GM12878 (cell line): ENCODE data around the gene LARGE1. TPM values are rescaled to one million over a fixed set of nuclear protein-coding genes. Genes with fewer than 3 reads are reported as not detected.

Source experiments
- ATF7 ChIP-seq: fragments of 450-650 bp; IDR thresholded peaks from 2 replicates; pipeline ENCODE4 v1.6.1; 2016; ENCODE audit warnings: low read depth, mild to moderate bottlenecking
- CBX3 ChIP-seq: fragments of 200-600 bp; sonication (generic); IDR thresholded peaks from 2 replicates; pipeline ENCODE4 v1.6.1; 2016; ENCODE audit warnings: low read depth, borderline replicate concordance
- CREM ChIP-seq: IDR thresholded peaks from 2 replicates; pipeline ENCODE4 v1.6.1; 2014; ENCODE audit warnings: antibody characterized with exemption, low read depth
- JUNB ChIP-seq: IDR thresholded peaks from 2 replicates; pipeline ENCODE4 v1.6.1; 2016; ENCODE audit warnings: antibody characterized with exemption, mild to moderate bottlenecking
- MTA3 ChIP-seq: IDR thresholded peaks from 2 replicates; pipeline ENCODE4 v1.6.1; 2012; ENCODE audit warnings: low read length, inconsistent platforms, borderline replicate concordance
- NR2C2 ChIP-seq: IDR thresholded peaks from 2 replicates; pipeline ENCODE4 v1.6.1; 2011; ENCODE audit warnings: borderline replicate concordance, low read depth; ENCODE audit not compliant: control insufficient read depth, insufficient read length
- PML ChIP-seq: IDR thresholded peaks from 2 replicates; pipeline ENCODE4 v1.6.1; 2012; ENCODE audit warnings: low read length, inconsistent platforms
- RAD21 ChIP-seq: IDR thresholded peaks from 2 replicates; pipeline ENCODE4 v1.6.1; 2011; ENCODE audit warnings: mild to moderate bottlenecking, low read depth, low read length, moderate library complexity; ENCODE audit not compliant: insufficient read depth
- SREBF2 ChIP-seq: IDR thresholded peaks from 2 replicates; pipeline ENCODE4 v1.6.1; 2012; ENCODE audit warnings: mild to moderate bottlenecking, low read length
- ZNF24 ChIP-seq: fragments of 450-650 bp; IDR thresholded peaks from 2 replicates; pipeline ENCODE4 v1.6.1; 2017; ENCODE audit warnings: antibody characterized with exemption, mild to moderate bottlenecking
- ZNF622 ChIP-seq: fragments of 450-650 bp; IDR thresholded peaks from 2 replicates; pipeline ENCODE4 v1.6.1; 2017; ENCODE audit warnings: mild to moderate bottlenecking, inconsistent platforms
- polyA plus RNA-seq, 11 experiments: library from polyadenylated mRNA; depleted of rRNA in 4 of 11; unstranded in 6 of 11; stranded (reverse) in 5 of 11; fragments of >200 nt; fragmentation: Nextera tagmentation in 4 of 11; fragmentation: Illumina TruSeq in 1 of 11; extraction: Ambion mirVana in 4 of 11; extraction: Trizol in 1 of 11; gene quantifications; 1 replicate in 1 of 11; 2 replicates in 10 of 11; pipeline versions ENCODE4 v1.2.1 to v1.2.3, GENCODE V29; 2011 to 2016; ENCODE audit warnings: inconsistent platforms in 2 of 11, missing spikeins in 2 of 11, low read depth in 1 of 11
- total RNA-seq, 4 experiments: library from RNA; depleted of rRNA in 3 of 4; stranded (reverse); fragments of >200 nt in 3 of 4; fragmentation: Illumina TruSeq in 1 of 4; extraction: Trizol in 1 of 4; gene quantifications; 2 replicates each; pipeline versions ENCODE4 v1.2.1 to v1.2.3, GENCODE V29; 2013 to 2021
- TF ChIP-seq, protein P1 (sequence below): fragments of 450-650 bp; IDR thresholded peaks from 2 replicates; pipeline ENCODE4 v1.6.1; 2017; ENCODE audit warnings: borderline replicate concordance
- TF ChIP-seq, protein P2 (sequence below): fragments of 450-650 bp; IDR thresholded peaks from 2 replicates; pipeline ENCODE4 v1.6.1; 2018; ENCODE audit warnings: mild to moderate bottlenecking, low read depth, moderate library complexity; ENCODE audit not compliant: partially characterized antibody
- TF ChIP-seq, protein P3 (sequence below): IDR thresholded peaks from 2 replicates; pipeline ENCODE4 v1.6.1; 2011; ENCODE audit warnings: borderline replicate concordance, low read depth, mild to moderate bottlenecking, moderate library complexity, low read length; ENCODE audit not compliant: insufficient read depth, poor library complexity, severe bottlenecking
- TF ChIP-seq, protein P4 (sequence below): IDR thresholded peaks from 2 replicates; pipeline ENCODE4 v1.6.1; 2012; ENCODE audit warnings: improper control_type of control experiment, low read depth, low read length; ENCODE audit not compliant: insufficient replicate concordance
- TF ChIP-seq, protein P5 (sequence below): IDR thresholded peaks from 2 replicates; pipeline ENCODE4 v1.6.1; 2011; ENCODE audit warnings: low read depth, mild to moderate bottlenecking, low read length, moderate library complexity, borderline replicate concordance; ENCODE audit errors: extremely low read depth
- TF ChIP-seq, protein P6 (sequence below): IDR thresholded peaks from 2 replicates; pipeline ENCODE4 v1.6.1; 2011; ENCODE audit warnings: borderline replicate concordance, low read depth, mild to moderate bottlenecking, moderate library complexity, mixed read lengths, low read length; ENCODE audit not compliant: insufficient read depth; ENCODE audit errors: extremely low read length

LARGE1 gene
- total and polyA plus RNA-seq, 10 of the 15 experiments (the other 5 are each of a cell fraction or from before 2014, with no cell fraction given): 3.2 to 41.4 (median 17.3) TPM

DNA sequence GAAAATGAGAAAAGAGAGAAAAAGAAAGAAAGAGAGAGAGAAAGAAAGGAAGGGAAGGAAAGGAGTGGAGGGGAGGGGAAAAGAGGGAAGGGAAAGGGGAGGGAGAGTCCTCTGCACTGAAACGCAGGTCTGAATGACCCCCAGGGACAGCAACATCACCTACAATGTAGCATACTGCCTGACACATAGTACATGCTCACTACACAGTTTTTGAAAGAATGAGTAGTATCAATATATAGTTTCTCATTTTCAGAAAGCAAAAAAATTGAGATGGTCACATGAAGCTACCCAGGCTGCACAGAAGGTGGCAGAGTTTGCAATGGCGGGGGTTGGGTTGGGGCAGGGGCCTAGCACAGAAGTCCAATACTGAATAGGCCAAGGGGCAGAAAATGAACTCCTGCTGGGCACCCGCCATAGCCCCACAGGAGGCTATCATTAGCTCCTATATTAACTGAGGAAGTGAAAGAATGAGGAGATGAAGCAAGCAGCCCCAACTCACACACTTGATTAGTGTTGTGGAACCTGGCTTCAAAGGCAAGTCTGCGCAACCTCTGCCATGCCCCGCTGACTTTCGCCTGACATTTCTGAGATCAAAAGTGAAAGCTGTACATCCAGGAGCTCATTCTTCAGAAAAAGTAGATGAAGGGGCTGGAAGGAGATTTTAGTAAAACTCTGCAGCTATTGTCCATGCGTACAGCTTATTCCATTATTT lies 620.9 kb downstream of the LARGE1 start (continued):
- TF ChIP-seq MTA3 (peak; percentile 66; the same call in 1 of the 2 replicates), JUNB (peak; percentile 59), ZNF622 (no peak), RAD21 (no peak), ZNF24 (peak; percentile 93), CBX3 (no peak), ATF7 (peak; percentile 87), SREBF2 (no peak), NR2C2 (no peak), PML (no peak), CREM (peak; percentile 72)
- TF ChIP-seq, protein P1, sequence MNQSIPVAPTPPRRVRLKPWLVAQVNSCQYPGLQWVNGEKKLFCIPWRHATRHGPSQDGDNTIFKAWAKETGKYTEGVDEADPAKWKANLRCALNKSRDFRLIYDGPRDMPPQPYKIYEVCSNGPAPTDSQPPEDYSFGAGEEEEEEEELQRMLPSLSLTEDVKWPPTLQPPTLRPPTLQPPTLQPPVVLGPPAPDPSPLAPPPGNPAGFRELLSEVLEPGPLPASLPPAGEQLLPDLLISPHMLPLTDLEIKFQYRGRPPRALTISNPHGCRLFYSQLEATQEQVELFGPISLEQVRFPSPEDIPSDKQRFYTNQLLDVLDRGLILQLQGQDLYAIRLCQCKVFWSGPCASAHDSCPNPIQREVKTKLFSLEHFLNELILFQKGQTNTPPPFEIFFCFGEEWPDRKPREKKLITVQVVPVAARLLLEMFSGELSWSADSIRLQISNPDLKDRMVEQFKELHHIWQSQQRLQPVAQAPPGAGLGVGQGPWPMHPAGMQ: no peak
- TF ChIP-seq, protein P2, sequence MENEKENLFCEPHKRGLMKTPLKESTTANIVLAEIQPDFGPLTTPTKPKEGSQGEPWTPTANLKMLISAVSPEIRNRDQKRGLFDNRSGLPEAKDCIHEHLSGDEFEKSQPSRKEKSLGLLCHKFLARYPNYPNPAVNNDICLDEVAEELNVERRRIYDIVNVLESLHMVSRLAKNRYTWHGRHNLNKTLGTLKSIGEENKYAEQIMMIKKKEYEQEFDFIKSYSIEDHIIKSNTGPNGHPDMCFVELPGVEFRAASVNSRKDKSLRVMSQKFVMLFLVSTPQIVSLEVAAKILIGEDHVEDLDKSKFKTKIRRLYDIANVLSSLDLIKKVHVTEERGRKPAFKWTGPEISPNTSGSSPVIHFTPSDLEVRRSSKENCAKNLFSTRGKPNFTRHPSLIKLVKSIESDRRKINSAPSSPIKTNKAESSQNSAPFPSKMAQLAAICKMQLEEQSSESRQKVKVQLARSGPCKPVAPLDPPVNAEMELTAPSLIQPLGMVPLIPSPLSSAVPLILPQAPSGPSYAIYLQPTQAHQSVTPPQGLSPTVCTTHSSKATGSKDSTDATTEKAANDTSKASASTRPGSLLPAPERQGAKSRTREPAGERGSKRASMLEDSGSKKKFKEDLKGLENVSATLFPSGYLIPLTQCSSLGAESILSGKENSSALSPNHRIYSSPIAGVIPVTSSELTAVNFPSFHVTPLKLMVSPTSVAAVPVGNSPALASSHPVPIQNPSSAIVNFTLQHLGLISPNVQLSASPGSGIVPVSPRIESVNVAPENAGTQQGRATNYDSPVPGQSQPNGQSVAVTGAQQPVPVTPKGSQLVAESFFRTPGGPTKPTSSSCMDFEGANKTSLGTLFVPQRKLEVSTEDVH: no peak
- TF ChIP-seq, protein P3, sequence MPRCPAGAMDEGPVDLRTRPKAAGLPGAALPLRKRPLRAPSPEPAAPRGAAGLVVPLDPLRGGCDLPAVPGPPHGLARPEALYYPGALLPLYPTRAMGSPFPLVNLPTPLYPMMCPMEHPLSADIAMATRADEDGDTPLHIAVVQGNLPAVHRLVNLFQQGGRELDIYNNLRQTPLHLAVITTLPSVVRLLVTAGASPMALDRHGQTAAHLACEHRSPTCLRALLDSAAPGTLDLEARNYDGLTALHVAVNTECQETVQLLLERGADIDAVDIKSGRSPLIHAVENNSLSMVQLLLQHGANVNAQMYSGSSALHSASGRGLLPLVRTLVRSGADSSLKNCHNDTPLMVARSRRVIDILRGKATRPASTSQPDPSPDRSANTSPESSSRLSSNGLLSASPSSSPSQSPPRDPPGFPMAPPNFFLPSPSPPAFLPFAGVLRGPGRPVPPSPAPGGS: peak; percentile 70
- TF ChIP-seq, protein P4, sequence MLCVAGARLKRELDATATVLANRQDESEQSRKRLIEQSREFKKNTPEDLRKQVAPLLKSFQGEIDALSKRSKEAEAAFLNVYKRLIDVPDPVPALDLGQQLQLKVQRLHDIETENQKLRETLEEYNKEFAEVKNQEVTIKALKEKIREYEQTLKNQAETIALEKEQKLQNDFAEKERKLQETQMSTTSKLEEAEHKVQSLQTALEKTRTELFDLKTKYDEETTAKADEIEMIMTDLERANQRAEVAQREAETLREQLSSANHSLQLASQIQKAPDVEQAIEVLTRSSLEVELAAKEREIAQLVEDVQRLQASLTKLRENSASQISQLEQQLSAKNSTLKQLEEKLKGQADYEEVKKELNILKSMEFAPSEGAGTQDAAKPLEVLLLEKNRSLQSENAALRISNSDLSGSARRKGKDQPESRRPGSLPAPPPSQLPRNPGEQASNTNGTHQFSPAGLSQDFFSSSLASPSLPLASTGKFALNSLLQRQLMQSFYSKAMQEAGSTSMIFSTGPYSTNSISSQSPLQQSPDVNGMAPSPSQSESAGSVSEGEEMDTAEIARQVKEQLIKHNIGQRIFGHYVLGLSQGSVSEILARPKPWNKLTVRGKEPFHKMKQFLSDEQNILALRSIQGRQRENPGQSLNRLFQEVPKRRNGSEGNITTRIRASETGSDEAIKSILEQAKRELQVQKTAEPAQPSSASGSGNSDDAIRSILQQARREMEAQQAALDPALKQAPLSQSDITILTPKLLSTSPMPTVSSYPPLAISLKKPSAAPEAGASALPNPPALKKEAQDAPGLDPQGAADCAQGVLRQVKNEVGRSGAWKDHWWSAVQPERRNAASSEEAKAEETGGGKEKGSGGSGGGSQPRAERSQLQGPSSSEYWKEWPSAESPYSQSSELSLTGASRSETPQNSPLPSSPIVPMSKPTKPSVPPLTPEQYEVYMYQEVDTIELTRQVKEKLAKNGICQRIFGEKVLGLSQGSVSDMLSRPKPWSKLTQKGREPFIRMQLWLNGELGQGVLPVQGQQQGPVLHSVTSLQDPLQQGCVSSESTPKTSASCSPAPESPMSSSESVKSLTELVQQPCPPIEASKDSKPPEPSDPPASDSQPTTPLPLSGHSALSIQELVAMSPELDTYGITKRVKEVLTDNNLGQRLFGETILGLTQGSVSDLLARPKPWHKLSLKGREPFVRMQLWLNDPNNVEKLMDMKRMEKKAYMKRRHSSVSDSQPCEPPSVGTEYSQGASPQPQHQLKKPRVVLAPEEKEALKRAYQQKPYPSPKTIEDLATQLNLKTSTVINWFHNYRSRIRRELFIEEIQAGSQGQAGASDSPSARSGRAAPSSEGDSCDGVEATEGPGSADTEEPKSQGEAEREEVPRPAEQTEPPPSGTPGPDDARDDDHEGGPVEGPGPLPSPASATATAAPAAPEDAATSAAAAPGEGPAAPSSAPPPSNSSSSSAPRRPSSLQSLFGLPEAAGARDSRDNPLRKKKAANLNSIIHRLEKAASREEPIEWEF: no peak
- TF ChIP-seq, protein P5, sequence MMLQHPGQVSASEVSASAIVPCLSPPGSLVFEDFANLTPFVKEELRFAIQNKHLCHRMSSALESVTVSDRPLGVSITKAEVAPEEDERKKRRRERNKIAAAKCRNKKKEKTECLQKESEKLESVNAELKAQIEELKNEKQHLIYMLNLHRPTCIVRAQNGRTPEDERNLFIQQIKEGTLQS: no peak
- TF ChIP-seq, protein P6, sequence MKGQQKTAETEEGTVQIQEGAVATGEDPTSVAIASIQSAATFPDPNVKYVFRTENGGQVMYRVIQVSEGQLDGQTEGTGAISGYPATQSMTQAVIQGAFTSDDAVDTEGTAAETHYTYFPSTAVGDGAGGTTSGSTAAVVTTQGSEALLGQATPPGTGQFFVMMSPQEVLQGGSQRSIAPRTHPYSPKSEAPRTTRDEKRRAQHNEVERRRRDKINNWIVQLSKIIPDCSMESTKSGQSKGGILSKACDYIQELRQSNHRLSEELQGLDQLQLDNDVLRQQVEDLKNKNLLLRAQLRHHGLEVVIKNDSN: no peak
